WTC11 (cell line): ENCODE measurements around the gene HS6ST1. TPM values are rescaled to one million over a fixed set of nuclear protein-coding genes. Genes with fewer than 3 reads are reported as not detected.

ENCODE experiments used
- ATAC-seq: fragments of 200-7000 bp; cut with Tn5 transposase; 2 replicates; pipeline ENCODE4 v1.10.0; 2021; ENCODE audit warnings: mild to moderate bottlenecking, moderate library complexity
- CTCF ChIA-PET: fragments of 300-600 bp; sonication (Branson Sonifier 250); formaldehyde crosslinking; loops from one replicate; lab custom pipeline; 2021; ENCODE audit warnings: antibody characterized with exemption; lab: Charles Lee
- POLR2A ChIA-PET: fragments of 350-600 bp; sonication (Branson Sonifier 250); formaldehyde crosslinking; loops from one replicate; lab custom pipeline; 2021; ENCODE audit warnings: antibody characterized with exemption; lab: Charles Lee
- DNase-seq: peaks from one replicate; pipeline ENCODE4 v3.0.0; 2021; ENCODE audit warnings: low spot score
- H3K27ac Mint-ChIP-seq: 2 replicates; pipeline ENCODE4 v1.8.0; 2021; ENCODE audit warnings: mixed read lengths
- H3K27me3 Mint-ChIP-seq: 2 replicates; pipeline ENCODE4 v1.8.0; 2021; ENCODE audit warnings: low read depth, mild to moderate bottlenecking, moderate library complexity, mixed read lengths
- H3K36me3 Mint-ChIP-seq: 2 replicates; pipeline ENCODE4 v1.8.0; 2021; ENCODE audit warnings: mixed read lengths
- H3K4me1 Mint-ChIP-seq: 2 replicates; pipeline ENCODE4 v1.8.0; 2022; ENCODE audit warnings: mixed read lengths
- H3K4me3 Mint-ChIP-seq: 2 replicates; pipeline ENCODE4 v1.8.0; 2021; ENCODE audit warnings: mild to moderate bottlenecking, moderate library complexity, mixed read lengths
- H3K9me3 Mint-ChIP-seq: 2 replicates; pipeline ENCODE4 v1.8.0; 2021; ENCODE audit warnings: mixed read lengths
- ERG ChIP-seq: fragments of 250-450 bp; sonication (Bioruptor Pico); IDR thresholded peaks from 2 replicates; pipeline ENCODE4 v1.8.0; 2021; ENCODE audit warnings: mild to moderate bottlenecking
- FOXP4 ChIP-seq: sonication (generic); formaldehyde crosslinking; IDR thresholded peaks from 2 replicates; pipeline ENCODE4 v1.8.0; 2022; ENCODE audit warnings: mild to moderate bottlenecking, missing genetic modification reagents
- JAZF1 ChIP-seq: fragments of 250-450 bp; sonication (Bioruptor Pico); IDR thresholded peaks from 2 replicates; pipeline ENCODE4 v1.9.0; 2021; ENCODE audit warnings: moderate library complexity, mild to moderate bottlenecking, inconsistent platforms
- NFYB ChIP-seq: sonication (generic); formaldehyde crosslinking; conservative IDR thresholded peaks from 2 replicates; pipeline ENCODE4 v1.8.0; 2022; ENCODE audit warnings: low read depth, missing genetic modification reagents
- SMAD3 ChIP-seq: sonication (generic); formaldehyde crosslinking; IDR thresholded peaks from 2 replicates; pipeline ENCODE4 v1.8.0; 2022; ENCODE audit warnings: missing genetic modification reagents, mild to moderate bottlenecking, borderline replicate concordance
- SP1 ChIP-seq: sonication (generic); formaldehyde crosslinking; conservative IDR thresholded peaks from 2 replicates; pipeline ENCODE4 v1.8.1; 2022; ENCODE audit warnings: missing genetic modification reagents
- TEAD1 ChIP-seq: sonication (generic); formaldehyde crosslinking; IDR thresholded peaks from 2 replicates; pipeline ENCODE4 v1.8.0; 2022; ENCODE audit warnings: mild to moderate bottlenecking, missing genetic modification reagents
- ZNF121 ChIP-seq: sonication (generic); formaldehyde crosslinking; IDR thresholded peaks from 2 replicates; pipeline ENCODE4 v1.8.0; 2023; ENCODE audit warnings: missing genetic modification reagents
- ZNF232 ChIP-seq: sonication (generic); formaldehyde crosslinking; IDR thresholded peaks from 2 replicates; pipeline ENCODE4 v1.8.0; 2022; ENCODE audit warnings: mild to moderate bottlenecking, missing genetic modification reagents
- ZNF416 ChIP-seq: fragments of 250-450 bp; sonication (Bioruptor Pico); IDR thresholded peaks from 2 replicates; pipeline ENCODE4 v1.9.0; 2021; ENCODE audit warnings: mild to moderate bottlenecking, inconsistent platforms
- ZNF512 ChIP-seq: sonication (generic); formaldehyde crosslinking; IDR thresholded peaks from 2 replicates; pipeline ENCODE4 v1.8.1; 2022; ENCODE audit warnings: missing genetic modification reagents, borderline replicate concordance
- ZSCAN18 ChIP-seq: fragments of 250-450 bp; sonication (Bioruptor Pico); IDR thresholded peaks from 2 replicates; pipeline ENCODE4 v2.1.2; 2022; ENCODE audit warnings: mild to moderate bottlenecking, moderate library complexity
- total RNA-seq: library from RNA; stranded (reverse); gene quantifications from 3 replicates; pipeline ENCODE4 v1.2.3, GENCODE V29; 2021
- TF ChIP-seq, protein P1 (sequence below): sonication (generic); formaldehyde crosslinking; IDR thresholded peaks from 2 replicates; pipeline ENCODE4 v1.8.0; 2022; ENCODE audit warnings: mild to moderate bottlenecking, missing genetic modification reagents
- TF ChIP-seq, protein P2 (sequence below): sonication (generic); formaldehyde crosslinking; IDR thresholded peaks from 2 replicates; pipeline ENCODE4 v1.8.0; 2023; ENCODE audit warnings: missing genetic modification reagents, mild to moderate bottlenecking, borderline replicate concordance
- TF ChIP-seq, protein P3 (sequence below): sonication (generic); formaldehyde crosslinking; IDR thresholded peaks from 2 replicates; pipeline ENCODE4 v1.8.1; 2023; ENCODE audit warnings: mild to moderate bottlenecking, missing genetic modification reagents, moderate library complexity
- TF ChIP-seq, protein P4 (sequence below): fragments of 250-450 bp; sonication (Bioruptor Pico); IDR thresholded peaks from 2 replicates; pipeline ENCODE4 v1.9.0; 2021; ENCODE audit warnings: mild to moderate bottlenecking, borderline replicate concordance

HS6ST1 gene
- total RNA-seq, 1 experiment from 2014 or later: 55.5 TPM

DNA sequence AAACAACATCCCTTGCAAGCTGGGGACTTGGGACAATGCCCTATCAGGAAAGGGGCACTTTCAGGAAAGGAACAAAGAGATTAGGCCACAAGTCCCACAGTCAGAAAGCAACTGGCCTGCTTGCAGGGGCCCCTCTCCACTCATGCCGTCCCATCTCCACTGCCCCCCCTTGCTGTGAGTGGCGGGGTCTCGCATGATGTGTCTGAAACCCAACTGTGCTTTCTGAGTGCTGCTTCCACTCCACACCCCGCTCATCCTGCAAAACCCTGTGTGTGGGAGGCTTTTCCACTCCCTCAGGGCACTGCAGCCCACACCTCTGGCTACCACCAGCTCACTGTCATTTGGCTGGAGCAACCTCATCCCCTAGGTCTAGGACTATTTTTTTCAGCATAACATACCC, 7.9 kb downstream of the HS6ST1 start:
- DNase-seq (no peak), ATAC-seq (no peak)
- H3K4me3 Mint-ChIP-seq: no peak overlapping the region
- no peaks in the 10 kb centered on the region for H3K27me3 Mint-ChIP-seq
- 0 out of 2 replicates have a peak, but pooled peaks cover 5% of the 10 kb centered on the region for H3K36me3 Mint-ChIP-seq
- H3K9me3 Mint-ChIP-seq: no peaks in the 10 kb centered on the region
- H3K27ac Mint-ChIP-seq: no peak overlapping the region
- peaks cover 53% of the 10 kb centered on the region for H3K4me1 Mint-ChIP-seq
- POLR2A ChIA-PET: no interaction called here
- CTCF ChIA-PET: no interaction called here
- TF ChIP-seq TEAD1 (no peak), NFYB (CRISPR knock-in tag) (no peak), ZNF416 (no peak), JAZF1 (CRISPR knock-in tag) (no peak), FOXP4 (CRISPR knock-in tag) (no peak), ZNF512 (CRISPR knock-in tag) (no peak), ERG (CRISPR knock-in tag) (no peak), SMAD3 (CRISPR knock-in tag) (no peak), SP1 (CRISPR knock-in tag) (no peak), ZSCAN18 (CRISPR knock-in tag) (no peak)
- TF ChIP-seq, protein P1, sequence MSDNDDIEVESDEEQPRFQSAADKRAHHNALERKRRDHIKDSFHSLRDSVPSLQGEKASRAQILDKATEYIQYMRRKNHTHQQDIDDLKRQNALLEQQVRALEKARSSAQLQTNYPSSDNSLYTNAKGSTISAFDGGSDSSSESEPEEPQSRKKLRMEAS: no peak

- Mint-ChIP-seq H3K27me3 (no peaks in the 10 kb centered on the region), H3K9me3 (no peaks in the 10 kb centered on the region), H3K4me1 (peaks cover 53% of the 10 kb centered on the region), H3K4me3 (no peak overlapping the region), H3K27ac (no peak overlapping the region), H3K36me3 (0 out of 2 replicates have a peak, but pooled peaks cover 4% of the 10 kb centered on the region)
- POLR2A ChIA-PET: no interaction called here
- ATAC-seq: no peak
- DNase-seq: no peak
- CTCF ChIA-PET: no interaction called here
- TF ChIP-seq ZNF232 (CRISPR knock-in tag): no peak
- TF ChIP-seq, protein P2, sequence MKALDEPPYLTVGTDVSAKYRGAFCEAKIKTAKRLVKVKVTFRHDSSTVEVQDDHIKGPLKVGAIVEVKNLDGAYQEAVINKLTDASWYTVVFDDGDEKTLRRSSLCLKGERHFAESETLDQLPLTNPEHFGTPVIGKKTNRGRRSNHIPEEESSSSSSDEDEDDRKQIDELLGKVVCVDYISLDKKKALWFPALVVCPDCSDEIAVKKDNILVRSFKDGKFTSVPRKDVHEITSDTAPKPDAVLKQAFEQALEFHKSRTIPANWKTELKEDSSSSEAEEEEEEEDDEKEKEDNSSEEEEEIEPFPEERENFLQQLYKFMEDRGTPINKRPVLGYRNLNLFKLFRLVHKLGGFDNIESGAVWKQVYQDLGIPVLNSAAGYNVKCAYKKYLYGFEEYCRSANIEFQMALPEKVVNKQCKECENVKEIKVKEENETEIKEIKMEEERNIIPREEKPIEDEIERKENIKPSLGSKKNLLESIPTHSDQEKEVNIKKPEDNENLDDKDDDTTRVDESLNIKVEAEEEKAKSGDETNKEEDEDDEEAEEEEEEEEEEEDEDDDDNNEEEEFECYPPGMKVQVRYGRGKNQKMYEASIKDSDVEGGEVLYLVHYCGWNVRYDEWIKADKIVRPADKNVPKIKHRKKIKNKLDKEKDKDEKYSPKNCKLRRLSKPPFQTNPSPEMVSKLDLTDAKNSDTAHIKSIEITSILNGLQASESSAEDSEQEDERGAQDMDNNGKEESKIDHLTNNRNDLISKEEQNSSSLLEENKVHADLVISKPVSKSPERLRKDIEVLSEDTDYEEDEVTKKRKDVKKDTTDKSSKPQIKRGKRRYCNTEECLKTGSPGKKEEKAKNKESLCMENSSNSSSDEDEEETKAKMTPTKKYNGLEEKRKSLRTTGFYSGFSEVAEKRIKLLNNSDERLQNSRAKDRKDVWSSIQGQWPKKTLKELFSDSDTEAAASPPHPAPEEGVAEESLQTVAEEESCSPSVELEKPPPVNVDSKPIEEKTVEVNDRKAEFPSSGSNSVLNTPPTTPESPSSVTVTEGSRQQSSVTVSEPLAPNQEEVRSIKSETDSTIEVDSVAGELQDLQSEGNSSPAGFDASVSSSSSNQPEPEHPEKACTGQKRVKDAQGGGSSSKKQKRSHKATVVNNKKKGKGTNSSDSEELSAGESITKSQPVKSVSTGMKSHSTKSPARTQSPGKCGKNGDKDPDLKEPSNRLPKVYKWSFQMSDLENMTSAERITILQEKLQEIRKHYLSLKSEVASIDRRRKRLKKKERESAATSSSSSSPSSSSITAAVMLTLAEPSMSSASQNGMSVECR (CRISPR knock-in tag): no peak
- no peak for TF ChIP-seq ZNF121 (CRISPR knock-in tag)
- TF ChIP-seq, protein P3, sequence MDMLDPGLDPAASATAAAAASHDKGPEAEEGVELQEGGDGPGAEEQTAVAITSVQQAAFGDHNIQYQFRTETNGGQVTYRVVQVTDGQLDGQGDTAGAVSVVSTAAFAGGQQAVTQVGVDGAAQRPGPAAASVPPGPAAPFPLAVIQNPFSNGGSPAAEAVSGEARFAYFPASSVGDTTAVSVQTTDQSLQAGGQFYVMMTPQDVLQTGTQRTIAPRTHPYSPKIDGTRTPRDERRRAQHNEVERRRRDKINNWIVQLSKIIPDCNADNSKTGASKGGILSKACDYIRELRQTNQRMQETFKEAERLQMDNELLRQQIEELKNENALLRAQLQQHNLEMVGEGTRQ (CRISPR knock-in tag): no peak
- TF ChIP-seq, protein P4, sequence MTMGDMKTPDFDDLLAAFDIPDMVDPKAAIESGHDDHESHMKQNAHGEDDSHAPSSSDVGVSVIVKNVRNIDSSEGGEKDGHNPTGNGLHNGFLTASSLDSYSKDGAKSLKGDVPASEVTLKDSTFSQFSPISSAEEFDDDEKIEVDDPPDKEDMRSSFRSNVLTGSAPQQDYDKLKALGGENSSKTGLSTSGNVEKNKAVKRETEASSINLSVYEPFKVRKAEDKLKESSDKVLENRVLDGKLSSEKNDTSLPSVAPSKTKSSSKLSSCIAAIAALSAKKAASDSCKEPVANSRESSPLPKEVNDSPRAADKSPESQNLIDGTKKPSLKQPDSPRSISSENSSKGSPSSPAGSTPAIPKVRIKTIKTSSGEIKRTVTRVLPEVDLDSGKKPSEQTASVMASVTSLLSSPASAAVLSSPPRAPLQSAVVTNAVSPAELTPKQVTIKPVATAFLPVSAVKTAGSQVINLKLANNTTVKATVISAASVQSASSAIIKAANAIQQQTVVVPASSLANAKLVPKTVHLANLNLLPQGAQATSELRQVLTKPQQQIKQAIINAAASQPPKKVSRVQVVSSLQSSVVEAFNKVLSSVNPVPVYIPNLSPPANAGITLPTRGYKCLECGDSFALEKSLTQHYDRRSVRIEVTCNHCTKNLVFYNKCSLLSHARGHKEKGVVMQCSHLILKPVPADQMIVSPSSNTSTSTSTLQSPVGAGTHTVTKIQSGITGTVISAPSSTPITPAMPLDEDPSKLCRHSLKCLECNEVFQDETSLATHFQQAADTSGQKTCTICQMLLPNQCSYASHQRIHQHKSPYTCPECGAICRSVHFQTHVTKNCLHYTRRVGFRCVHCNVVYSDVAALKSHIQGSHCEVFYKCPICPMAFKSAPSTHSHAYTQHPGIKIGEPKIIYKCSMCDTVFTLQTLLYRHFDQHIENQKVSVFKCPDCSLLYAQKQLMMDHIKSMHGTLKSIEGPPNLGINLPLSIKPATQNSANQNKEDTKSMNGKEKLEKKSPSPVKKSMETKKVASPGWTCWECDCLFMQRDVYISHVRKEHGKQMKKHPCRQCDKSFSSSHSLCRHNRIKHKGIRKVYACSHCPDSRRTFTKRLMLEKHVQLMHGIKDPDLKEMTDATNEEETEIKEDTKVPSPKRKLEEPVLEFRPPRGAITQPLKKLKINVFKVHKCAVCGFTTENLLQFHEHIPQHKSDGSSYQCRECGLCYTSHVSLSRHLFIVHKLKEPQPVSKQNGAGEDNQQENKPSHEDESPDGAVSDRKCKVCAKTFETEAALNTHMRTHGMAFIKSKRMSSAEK (CRISPR knock-in tag): no peak
Observed at GRCh38 chr2:128310094-128310716, 8.5 kb downstream of the HS6ST1 start.
